ENCODE data around the gene MACROD2. TPM values are rescaled to one million over a fixed set of nuclear protein-coding genes. Genes with fewer than 3 reads are reported as not detected.

MACROD2 gene
- polyA plus RNA-seq, 1 donor (not counting 4 experiments of a cell fraction or from before 2014, with no cell fraction given), result 0.71 TPM

DNA sequence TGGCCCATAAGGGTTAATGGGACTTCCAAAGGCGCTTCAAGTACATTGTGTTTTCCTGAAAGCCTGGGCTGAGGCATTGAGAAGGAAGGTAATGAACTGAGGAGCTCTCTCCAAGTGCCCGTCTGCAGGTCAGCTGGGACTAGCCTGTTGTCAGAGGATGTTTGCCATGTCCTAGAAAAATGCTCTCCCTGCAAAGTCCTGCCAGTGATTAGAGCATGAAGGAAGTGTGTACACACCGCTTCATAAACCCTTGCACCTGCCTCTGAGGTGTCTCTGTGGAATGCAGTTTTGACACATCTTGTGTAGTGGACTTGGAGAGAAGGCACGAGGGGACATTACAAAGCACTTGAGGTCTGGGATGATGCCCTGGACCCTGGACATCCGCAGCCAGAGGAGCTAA lies 2071.3 kb downstream of the MACROD2 start:
- Histone ChIP-seq H3K27me3 (ENCODE audit: control insufficient read depth, extremely low read depth, insufficient read depth, low read length) (no peaks in the 10 kb centered on the region), H3K27ac (ENCODE audit: control insufficient read depth, insufficient read depth, low read length) (no peak overlapping the region), H3K4me2 (ENCODE audit: control insufficient read depth, extremely low read depth, insufficient read depth, low read depth, low read length) (no peak overlapping the region), H3K4me1 (ENCODE audit: control insufficient read depth, extremely low read depth, insufficient read depth, low read length) (peaks cover 9% of the 10 kb centered on the region), H3K79me2 (ENCODE audit: control insufficient read depth, insufficient read depth, low read length) (no peaks in the 10 kb centered on the region), H3K4me3 (ENCODE audit: control insufficient read depth in 2 of 3, extremely low read depth in 1 of 3, insufficient read depth in 2 of 3, low read depth in 1 of 3, low read length in 3 of 3) (no peak overlapping the region), H2AFZ (ENCODE audit: control insufficient read depth, low read length) (no peak overlapping the region), H4K20me1 (ENCODE audit: control insufficient read depth, extremely low read depth, insufficient read depth, low read length) (no peaks in the 10 kb centered on the region), H3K9me1 (ENCODE audit: control insufficient read depth, extremely low read depth, insufficient read depth, low read length) (no peaks in the 10 kb centered on the region), H3K9me3 (ENCODE audit: control insufficient read depth, low read depth, low read length) (no peaks in the 10 kb centered on the region), H3K9ac (ENCODE audit: control insufficient read depth, extremely low read depth, insufficient read depth, low read length) (no peak overlapping the region), H3K36me3 (ENCODE audit: control insufficient read depth in 2 of 2, extremely low read depth in 1 of 2, insufficient read depth in 2 of 2, low read length in 2 of 2) (no peaks in the 10 kb centered on the region)
- FAIRE-seq (no peak), DNase-seq (ENCODE audit: low read depth, low spot score) (no peak)
- dilution Hi-C loops (cut with MboI; ENCODE audit: extremely low pct_ligation_motif_present, low sequenced_read_pairs), result no loop called here
- TF ChIP-seq EZH2 (IDR thresholded peaks at IDR 0.05; ENCODE audit: low read length), result no peak
- TF ChIP-seq, protein P1, sequence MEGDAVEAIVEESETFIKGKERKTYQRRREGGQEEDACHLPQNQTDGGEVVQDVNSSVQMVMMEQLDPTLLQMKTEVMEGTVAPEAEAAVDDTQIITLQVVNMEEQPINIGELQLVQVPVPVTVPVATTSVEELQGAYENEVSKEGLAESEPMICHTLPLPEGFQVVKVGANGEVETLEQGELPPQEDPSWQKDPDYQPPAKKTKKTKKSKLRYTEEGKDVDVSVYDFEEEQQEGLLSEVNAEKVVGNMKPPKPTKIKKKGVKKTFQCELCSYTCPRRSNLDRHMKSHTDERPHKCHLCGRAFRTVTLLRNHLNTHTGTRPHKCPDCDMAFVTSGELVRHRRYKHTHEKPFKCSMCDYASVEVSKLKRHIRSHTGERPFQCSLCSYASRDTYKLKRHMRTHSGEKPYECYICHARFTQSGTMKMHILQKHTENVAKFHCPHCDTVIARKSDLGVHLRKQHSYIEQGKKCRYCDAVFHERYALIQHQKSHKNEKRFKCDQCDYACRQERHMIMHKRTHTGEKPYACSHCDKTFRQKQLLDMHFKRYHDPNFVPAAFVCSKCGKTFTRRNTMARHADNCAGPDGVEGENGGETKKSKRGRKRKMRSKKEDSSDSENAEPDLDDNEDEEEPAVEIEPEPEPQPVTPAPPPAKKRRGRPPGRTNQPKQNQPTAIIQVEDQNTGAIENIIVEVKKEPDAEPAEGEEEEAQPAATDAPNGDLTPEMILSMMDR (optimal IDR thresholded peaks at IDR 0.05 in 1 of 3, IDR thresholded peaks at IDR 0.05 in 1 of 3, conservative IDR thresholded peaks at IDR 0.05 in 1 of 3; ENCODE audit: extremely low read depth in 1 of 3, insufficient read depth in 2 of 3, low read length in 3 of 3), result no peak

DNA sequence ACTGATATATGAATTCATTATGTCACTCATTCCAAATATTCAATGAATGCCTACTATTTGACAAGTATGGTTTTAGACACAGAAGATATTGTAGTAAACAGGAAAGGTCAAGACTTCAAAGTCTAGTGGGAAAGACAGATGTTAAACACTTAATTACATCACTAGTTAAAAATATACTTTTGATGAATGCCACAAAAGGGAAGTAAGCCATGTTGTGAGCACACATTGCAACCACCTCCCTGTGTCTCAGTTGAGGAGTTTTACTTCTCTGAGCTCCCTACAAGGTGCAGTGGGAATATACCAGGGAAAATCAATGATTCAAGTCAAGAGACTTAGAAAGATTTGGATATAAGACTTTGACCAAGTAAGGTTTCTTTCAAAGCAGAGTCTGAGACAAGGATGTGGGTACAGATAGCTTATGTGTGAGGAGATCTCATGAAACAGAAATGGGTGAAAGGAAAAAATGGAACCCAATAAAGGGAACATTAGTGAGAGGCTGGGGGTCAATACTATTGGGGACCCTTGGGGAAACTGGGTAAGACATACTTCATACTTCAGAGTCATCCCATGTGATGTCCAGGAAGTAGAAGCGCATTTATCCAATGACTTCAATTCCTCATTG lies 2074.2 kb downstream of the MACROD2 start:
- H3K4me3 ChIP-seq (ENCODE audit: control insufficient read depth in 2 of 3, extremely low read depth in 1 of 3, insufficient read depth in 2 of 3, low read depth in 1 of 3, low read length in 3 of 3), result no peak overlapping the region
- no peak for DNase-seq (ENCODE audit: low read depth, low spot score)
- H3K27me3 ChIP-seq (ENCODE audit: control insufficient read depth, extremely low read depth, insufficient read depth, low read length), result no peaks in the 10 kb centered on the region
- no peak overlapping the region for H3K9ac ChIP-seq (ENCODE audit: control insufficient read depth, extremely low read depth, insufficient read depth, low read length)
- no peak for FAIRE-seq
- H3K36me3 ChIP-seq (ENCODE audit: control insufficient read depth in 2 of 2, extremely low read depth in 1 of 2, insufficient read depth in 2 of 2, low read length in 2 of 2), result no peaks in the 10 kb centered on the region
- H2AFZ ChIP-seq (ENCODE audit: control insufficient read depth, low read length), result no peak overlapping the region
- H3K4me2 ChIP-seq (ENCODE audit: control insufficient read depth, extremely low read depth, insufficient read depth, low read depth, low read length), result no peak overlapping the region
- no peaks in the 10 kb centered on the region for H3K9me3 ChIP-seq (ENCODE audit: control insufficient read depth, low read depth, low read length)
- no peaks in the 10 kb centered on the region for H4K20me1 ChIP-seq (ENCODE audit: control insufficient read depth, extremely low read depth, insufficient read depth, low read length)
- no peaks in the 10 kb centered on the region for H3K9me1 ChIP-seq (ENCODE audit: control insufficient read depth, extremely low read depth, insufficient read depth, low read length)
- H3K27ac ChIP-seq (ENCODE audit: control insufficient read depth, insufficient read depth, low read length), result no peak overlapping the region
- no peak for TF ChIP-seq EZH2 (IDR thresholded peaks at IDR 0.05; ENCODE audit: low read length)
- TF ChIP-seq, protein P1 (optimal IDR thresholded peaks at IDR 0.05 in 1 of 3, IDR thresholded peaks at IDR 0.05 in 1 of 3, conservative IDR thresholded peaks at IDR 0.05 in 1 of 3; ENCODE audit: extremely low read depth in 1 of 3, insufficient read depth in 2 of 3, low read length in 3 of 3), result no peak
- H3K4me1 ChIP-seq (ENCODE audit: control insufficient read depth, extremely low read depth, insufficient read depth, low read length), result no peaks in the 10 kb centered on the region
- dilution Hi-C loops (cut with MboI; ENCODE audit: extremely low pct_ligation_motif_present, low sequenced_read_pairs), result no loop called here
- H3K79me2 ChIP-seq (ENCODE audit: control insufficient read depth, insufficient read depth, low read length), result no peaks in the 10 kb centered on the region
